Measurements from ENCODE around the gene CLDN18.

Gene CLDN18

GRCh38 chr3:138068579-138069174 lies 58.7 kb downstream of the CLDN18 start:
- H3K36me3 ChIP-seq (replicated peaks; ENCODE audit: insufficient read depth, low read length) = no peaks in the 10 kb centered on the region
- H2AFZ ChIP-seq (ENCODE audit: low read length) = peak overlapping the region; percentile 42
- H3K4me3 ChIP-seq (ENCODE audit: low read length) = no peak overlapping the region
- peak; percentile 66 for DNase-seq
- H3F3A ChIP-seq (ENCODE audit: insufficient read depth, low read length) = no peaks in the 10 kb centered on the region
- no peak overlapping the region for H3K4me2 ChIP-seq (ENCODE audit: low read depth, low read length)
- H4K20me1 ChIP-seq (ENCODE audit: insufficient read depth, low read length) = no peaks in the 10 kb centered on the region
- H3K9me3 ChIP-seq (replicated peaks; ENCODE audit: insufficient read depth, low read length) = no peaks in the 10 kb centered on the region
- no peak overlapping the region for H3K9ac ChIP-seq (ENCODE audit: low read length)
- H3K79me2 ChIP-seq (ENCODE audit: low read length) = no peaks in the 10 kb centered on the region
- no peak overlapping the region for H3K27ac ChIP-seq (ENCODE audit: low read length)
- H3K9me2 ChIP-seq (replicated peaks; ENCODE audit: insufficient read depth, low read length) = no peaks in the 10 kb centered on the region
- no peaks in the 10 kb centered on the region for H3K4me1 ChIP-seq (ENCODE audit: low read length)
- TF ChIP-seq CTCF (IDR thresholded peaks at IDR 0.05; ENCODE audit: low read length) (peak; percentile 99), EZH2 (optimal IDR thresholded peaks at IDR 0.05; ENCODE audit: low read depth, low read length) (no peak), EZH2phosphoT487 (IDR thresholded peaks at IDR 0.05; ENCODE audit: low read length) (no peak)
- no peaks in the 10 kb centered on the region; the same call in 1 of the 2 replicates for H3K27me3 ChIP-seq (replicated peaks; ENCODE audit: insufficient read depth, low read length)

GRCh38 chr3:138070006-138070405 lies 60.0 kb downstream of the CLDN18 start:
- no peak overlapping the region for H3K4me3 ChIP-seq (ENCODE audit: low read length)
- H3K4me1 ChIP-seq (ENCODE audit: low read length) = no peaks in the 10 kb centered on the region
- no peaks in the 10 kb centered on the region for H3K9me2 ChIP-seq (replicated peaks; ENCODE audit: insufficient read depth, low read length)
- DNase-seq = no peak
- H3K27ac ChIP-seq (ENCODE audit: low read length) = no peak overlapping the region
- H3K9ac ChIP-seq (ENCODE audit: low read length) = no peak overlapping the region
- no peaks in the 10 kb centered on the region for H3K79me2 ChIP-seq (ENCODE audit: low read length)
- H3K27me3 ChIP-seq (replicated peaks; ENCODE audit: insufficient read depth, low read length) = no peaks in the 10 kb centered on the region; the same call in 1 of the 2 replicates
- H4K20me1 ChIP-seq (ENCODE audit: insufficient read depth, low read length) = no peaks in the 10 kb centered on the region
- H2AFZ ChIP-seq (ENCODE audit: low read length) = no peak overlapping the region
- no peaks in the 10 kb centered on the region for H3F3A ChIP-seq (ENCODE audit: insufficient read depth, low read length)
- no peaks in the 10 kb centered on the region for H3K9me3 ChIP-seq (replicated peaks; ENCODE audit: insufficient read depth, low read length)
- TF ChIP-seq CTCF (IDR thresholded peaks at IDR 0.05; ENCODE audit: low read length) = no peak
- TF ChIP-seq EZH2 (optimal IDR thresholded peaks at IDR 0.05; ENCODE audit: low read depth, low read length) = no peak
- no peak for TF ChIP-seq EZH2phosphoT487 (IDR thresholded peaks at IDR 0.05; ENCODE audit: low read length)
- no peak overlapping the region for H3K4me2 ChIP-seq (ENCODE audit: low read depth, low read length)
- H3K36me3 ChIP-seq (replicated peaks; ENCODE audit: insufficient read depth, low read length) = no peaks in the 10 kb centered on the region

- Histone ChIP-seq H2AFZ (ENCODE audit: low read length) (no peak overlapping the region), H3K27ac (ENCODE audit: low read length) (no peak overlapping the region), H4K20me1 (ENCODE audit: insufficient read depth, low read length) (no peaks in the 10 kb centered on the region), H3K9me2 (replicated peaks; ENCODE audit: insufficient read depth, low read length) (no peaks in the 10 kb centered on the region), H3K79me2 (ENCODE audit: low read length) (no peaks in the 10 kb centered on the region), H3F3A (ENCODE audit: insufficient read depth, low read length) (no peaks in the 10 kb centered on the region), H3K4me2 (ENCODE audit: low read depth, low read length) (no peak overlapping the region), H3K36me3 (replicated peaks; ENCODE audit: insufficient read depth, low read length) (no peaks in the 10 kb centered on the region), H3K4me3 (ENCODE audit: low read length) (no peak overlapping the region), H3K9ac (ENCODE audit: low read length) (no peak overlapping the region), H3K27me3 (replicated peaks; ENCODE audit: insufficient read depth, low read length) (no peaks in the 10 kb centered on the region; the same call in 1 of the 2 replicates), H3K9me3 (replicated peaks; ENCODE audit: insufficient read depth, low read length) (no peaks in the 10 kb centered on the region), H3K4me1 (ENCODE audit: low read length) (no peaks in the 10 kb centered on the region)
- DNase-seq = no peak
- TF ChIP-seq CTCF (IDR thresholded peaks at IDR 0.05; ENCODE audit: low read length) = no peak
- no peak for TF ChIP-seq EZH2 (optimal IDR thresholded peaks at IDR 0.05; ENCODE audit: low read depth, low read length)
- no peak for TF ChIP-seq EZH2phosphoT487 (IDR thresholded peaks at IDR 0.05; ENCODE audit: low read length)
Measured at GRCh38 chr3:138072796-138073195, 62.8 kb downstream of the CLDN18 start.

Measured in MM.1S (cell line).